Measurements from ENCODE around the gene ACOT7. TPM values are rescaled to one million over a fixed set of nuclear protein-coding genes. Genes with fewer than 3 reads are reported as not detected.

ACOT7 gene
- total and polyA plus RNA-seq, 2 experiments from 2014 or later = 167 to 169 TPM

DNA sequence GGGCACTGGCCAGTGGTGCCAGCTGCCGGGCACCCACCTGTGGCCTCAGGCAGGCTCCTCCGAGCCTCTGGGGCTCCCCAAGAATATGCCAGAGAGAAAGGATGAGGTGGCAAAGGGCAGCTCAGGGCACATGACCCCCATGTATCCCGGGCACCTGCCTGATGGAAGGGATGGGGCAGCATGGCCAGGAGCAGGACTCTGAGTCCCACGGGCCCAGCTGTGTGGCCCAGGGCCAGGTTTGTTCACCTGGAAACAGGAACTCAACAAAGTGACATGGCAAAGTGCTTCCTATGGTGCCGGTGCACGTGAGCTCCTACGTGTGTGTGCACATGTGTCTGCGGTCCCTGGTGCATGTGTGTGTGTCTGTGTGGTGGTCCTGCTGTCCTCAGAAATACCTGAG is 123.2 kb downstream of the ACOT7 start:
- Mint-ChIP-seq H3K4me1 (peaks cover 21% of the 10 kb centered on the region), H3K36me3 (ENCODE audit: low read depth) (no peaks in the 10 kb centered on the region), H3K9me3 (no peaks in the 10 kb centered on the region), H3K27ac (no peak overlapping the region), H3K27me3 (ENCODE audit: insufficient read depth, low read depth, poor library complexity) (peaks cover 11% of the 10 kb centered on the region), H3K4me3 (no peak overlapping the region)
- TF ChIP-seq ZNF462 (CRISPR knock-in tag; IDR thresholded peaks at IDR 0.05) = no peak
- TF ChIP-seq, protein P1, sequence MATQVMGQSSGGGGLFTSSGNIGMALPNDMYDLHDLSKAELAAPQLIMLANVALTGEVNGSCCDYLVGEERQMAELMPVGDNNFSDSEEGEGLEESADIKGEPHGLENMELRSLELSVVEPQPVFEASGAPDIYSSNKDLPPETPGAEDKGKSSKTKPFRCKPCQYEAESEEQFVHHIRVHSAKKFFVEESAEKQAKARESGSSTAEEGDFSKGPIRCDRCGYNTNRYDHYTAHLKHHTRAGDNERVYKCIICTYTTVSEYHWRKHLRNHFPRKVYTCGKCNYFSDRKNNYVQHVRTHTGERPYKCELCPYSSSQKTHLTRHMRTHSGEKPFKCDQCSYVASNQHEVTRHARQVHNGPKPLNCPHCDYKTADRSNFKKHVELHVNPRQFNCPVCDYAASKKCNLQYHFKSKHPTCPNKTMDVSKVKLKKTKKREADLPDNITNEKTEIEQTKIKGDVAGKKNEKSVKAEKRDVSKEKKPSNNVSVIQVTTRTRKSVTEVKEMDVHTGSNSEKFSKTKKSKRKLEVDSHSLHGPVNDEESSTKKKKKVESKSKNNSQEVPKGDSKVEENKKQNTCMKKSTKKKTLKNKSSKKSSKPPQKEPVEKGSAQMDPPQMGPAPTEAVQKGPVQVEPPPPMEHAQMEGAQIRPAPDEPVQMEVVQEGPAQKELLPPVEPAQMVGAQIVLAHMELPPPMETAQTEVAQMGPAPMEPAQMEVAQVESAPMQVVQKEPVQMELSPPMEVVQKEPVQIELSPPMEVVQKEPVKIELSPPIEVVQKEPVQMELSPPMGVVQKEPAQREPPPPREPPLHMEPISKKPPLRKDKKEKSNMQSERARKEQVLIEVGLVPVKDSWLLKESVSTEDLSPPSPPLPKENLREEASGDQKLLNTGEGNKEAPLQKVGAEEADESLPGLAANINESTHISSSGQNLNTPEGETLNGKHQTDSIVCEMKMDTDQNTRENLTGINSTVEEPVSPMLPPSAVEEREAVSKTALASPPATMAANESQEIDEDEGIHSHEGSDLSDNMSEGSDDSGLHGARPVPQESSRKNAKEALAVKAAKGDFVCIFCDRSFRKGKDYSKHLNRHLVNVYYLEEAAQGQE (IDR thresholded peaks at IDR 0.05; ENCODE audit: unreplicated experiment) = no peak
- no peak for TF ChIP-seq EZH2phosphoT487 (IDR thresholded peaks at IDR 0.05; ENCODE audit: unreplicated experiment)
- no peak for TF ChIP-seq POLR2AphosphoS5 (IDR thresholded peaks at IDR 0.05; ENCODE audit: low read depth)
- no peak for TF ChIP-seq ZNF331 (CRISPR knock-in tag; IDR thresholded peaks at IDR 0.05; ENCODE audit: low read depth)
- no peak for TF ChIP-seq ZNF114 (CRISPR knock-in tag; IDR thresholded peaks at IDR 0.05)
- no peak for TF ChIP-seq CREB1 (CRISPR knock-in tag; IDR thresholded peaks at IDR 0.05; ENCODE audit: low read depth)
- TF ChIP-seq JUNB (IDR thresholded peaks at IDR 0.05; ENCODE audit: unreplicated experiment) = no peak
- TF ChIP-seq STAT1 (IDR thresholded peaks at IDR 0.05; ENCODE audit: unreplicated experiment) = no peak
- no peak for TF ChIP-seq NANOG (IDR thresholded peaks at IDR 0.05; ENCODE audit: borderline replicate concordance)
- TF ChIP-seq, protein P2, sequence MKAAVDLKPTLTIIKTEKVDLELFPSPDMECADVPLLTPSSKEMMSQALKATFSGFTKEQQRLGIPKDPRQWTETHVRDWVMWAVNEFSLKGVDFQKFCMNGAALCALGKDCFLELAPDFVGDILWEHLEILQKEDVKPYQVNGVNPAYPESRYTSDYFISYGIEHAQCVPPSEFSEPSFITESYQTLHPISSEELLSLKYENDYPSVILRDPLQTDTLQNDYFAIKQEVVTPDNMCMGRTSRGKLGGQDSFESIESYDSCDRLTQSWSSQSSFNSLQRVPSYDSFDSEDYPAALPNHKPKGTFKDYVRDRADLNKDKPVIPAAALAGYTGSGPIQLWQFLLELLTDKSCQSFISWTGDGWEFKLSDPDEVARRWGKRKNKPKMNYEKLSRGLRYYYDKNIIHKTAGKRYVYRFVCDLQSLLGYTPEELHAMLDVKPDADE (IDR thresholded peaks at IDR 0.05) = no peak
- TF ChIP-seq CTCF (conservative IDR thresholded peaks at IDR 0.05; ENCODE audit: low read depth in 2 of 2) = no peak
- no peak for TF ChIP-seq EZH2 (IDR thresholded peaks at IDR 0.05; ENCODE audit: low read depth, unreplicated experiment)
- H3K27ac ChIP-seq (ENCODE audit: low read depth) = no peak overlapping the region
- H3K36me3 ChIP-seq (ENCODE audit: insufficient read depth) = no peaks in the 10 kb centered on the region
- H2AFZ ChIP-seq = no peak overlapping the region
- no peak overlapping the region for H3K4me3 ChIP-seq
- H3K79me2 ChIP-seq (replicated peaks; ENCODE audit: insufficient read depth) = no peaks in the 10 kb centered on the region
- no peak overlapping the region for H3K4me2 ChIP-seq
- no peaks in the 10 kb centered on the region; the same call in 1 of the 2 replicates for H4K20me1 ChIP-seq (replicated peaks; ENCODE audit: insufficient read depth)
- H3K9me2 ChIP-seq (ENCODE audit: insufficient read depth) = no peaks in the 10 kb centered on the region
- peaks cover 5% of the 10 kb centered on the region; the same call in 1 of the 2 replicates for H3F3A ChIP-seq (replicated peaks; ENCODE audit: low read depth)
- H3K27me3 ChIP-seq (ENCODE audit: insufficient read depth) = no peaks in the 10 kb centered on the region
- DNase-seq (ENCODE audit: low spot score) (no peak), ATAC-seq (no peak)
- H3K4me1 ChIP-seq (ENCODE audit: insufficient read depth) = peaks cover 5% of the 10 kb centered on the region; the same call in 1 of the 2 replicates

Data from GM23338 (cell line).